Liver (tissue), 9 donors: ENCODE data around the gene SLC1A2. TPM values are rescaled to one million over a fixed set of nuclear protein-coding genes. Genes with fewer than 3 reads are reported as not detected.

Source experiments
- DNase-seq: peaks from one replicate; pipeline ENCODE4 v3.0.0-alpha.2; 2017; ENCODE audit warnings: low spot score
- H3K27ac ChIP-seq, 2 donors: one replicate each; pipeline ENCODE4 v1.7.0; 2013; ENCODE audit warnings: inconsistent platforms in 2 of 2, low read length in 2 of 2, control low read depth in 1 of 2, low read depth in 1 of 2, mild to moderate bottlenecking in 1 of 2
- H3K27me3 ChIP-seq, 4 donors: one replicate each; pipeline versions ENCODE4 v1.6.1 to v1.7.0; 2013; ENCODE audit warnings: low read length in 3 of 4, inconsistent platforms in 1 of 4, mild to moderate bottlenecking in 1 of 4, moderate library complexity in 1 of 4; ENCODE audit not compliant: control insufficient read depth in 4 of 4, insufficient read depth in 4 of 4
- H3K36me3 ChIP-seq, 4 donors: one replicate each; pipeline versions ENCODE4 v1.6.1 to v1.7.0; 2013; ENCODE audit warnings: low read length in 3 of 4, mild to moderate bottlenecking in 3 of 4, low read depth in 1 of 4, moderate library complexity in 1 of 4; ENCODE audit not compliant: control insufficient read depth in 4 of 4, insufficient read depth in 3 of 4
- H3K4me1 ChIP-seq, 4 donors: one replicate each; pipeline versions ENCODE4 v1.6.1 to v1.7.0; 2013; ENCODE audit warnings: low read length in 3 of 4, mild to moderate bottlenecking in 3 of 4, moderate library complexity in 1 of 4; ENCODE audit not compliant: control insufficient read depth in 4 of 4, insufficient read depth in 4 of 4
- H3K4me3 ChIP-seq, 3 donors: one replicate each; pipeline versions ENCODE4 v1.6.1 to v1.7.0; 2013; ENCODE audit warnings: low read length in 3 of 3, control low read depth in 1 of 3, low read depth in 1 of 3, mild to moderate bottlenecking in 1 of 3
- H3K9ac ChIP-seq, 2 donors: one replicate each; pipeline ENCODE4 v1.7.0; 2013; ENCODE audit warnings: low read length in 2 of 2, mild to moderate bottlenecking in 2 of 2, moderate library complexity in 2 of 2, control low read depth in 1 of 2, low read depth in 1 of 2
- H3K9me3 ChIP-seq, 4 donors: one replicate each; pipeline versions ENCODE4 v1.6.1 to v1.7.0; 2013; ENCODE audit warnings: low read length in 3 of 4; ENCODE audit not compliant: control insufficient read depth in 4 of 4
- EGR1 ChIP-seq, 2 donors: IDR thresholded peaks; 2 replicates each; pipeline ENCODE4 v1.6.1; 2016 to 2018; ENCODE audit warnings: antibody characterized with exemption in 2 of 2, low read depth in 2 of 2
- FOXA1 ChIP-seq: IDR thresholded peaks from 2 replicates; pipeline ENCODE4 v1.6.1; 2016; ENCODE audit warnings: antibody characterized with exemption
- FOXA2 ChIP-seq: IDR thresholded peaks from 2 replicates; pipeline ENCODE4 v1.6.1; 2016; ENCODE audit warnings: antibody characterized with exemption
- GABPA ChIP-seq, 2 donors: IDR thresholded peaks in 1 of 2; conservative IDR thresholded peaks in 1 of 2; 2 replicates each; pipeline ENCODE4 v1.6.1; 2016; ENCODE audit warnings: antibody characterized with exemption in 2 of 2, mild to moderate bottlenecking in 1 of 2, moderate library complexity in 1 of 2
- HNF4A ChIP-seq, 2 donors: conservative IDR thresholded peaks; 2 replicates each; pipeline ENCODE4 v1.6.1; 2016; ENCODE audit warnings: antibody characterized with exemption in 2 of 2, mild to moderate bottlenecking in 2 of 2
- HNF4G ChIP-seq: IDR thresholded peaks from 2 replicates; pipeline ENCODE4 v1.6.1; 2016; ENCODE audit warnings: antibody characterized with exemption
- JUND ChIP-seq, 2 donors: IDR thresholded peaks; 2 replicates each; pipeline ENCODE4 v1.6.1; 2016; ENCODE audit warnings: antibody characterized with exemption in 2 of 2
- NR2F2 ChIP-seq: IDR thresholded peaks from 2 replicates; pipeline ENCODE4 v1.6.1; 2016; ENCODE audit warnings: antibody characterized with exemption
- RAD21 ChIP-seq, 2 donors: IDR thresholded peaks; 2 replicates each; pipeline ENCODE4 v1.6.1; 2016; ENCODE audit warnings: antibody characterized with exemption in 2 of 2, mild to moderate bottlenecking in 2 of 2
- REST ChIP-seq: IDR thresholded peaks from 2 replicates; pipeline ENCODE4 v1.6.1; 2016; ENCODE audit warnings: antibody characterized with exemption, mild to moderate bottlenecking
- RXRA ChIP-seq, 2 donors: IDR thresholded peaks; 2 replicates each; pipeline ENCODE4 v1.6.1; 2017 to 2018; ENCODE audit warnings: antibody characterized with exemption in 2 of 2, mild to moderate bottlenecking in 1 of 2
- SP1 ChIP-seq: IDR thresholded peaks from 2 replicates; pipeline ENCODE4 v1.6.1; 2018; ENCODE audit warnings: antibody characterized with exemption, mild to moderate bottlenecking
- TAF1 ChIP-seq: conservative IDR thresholded peaks from 2 replicates; pipeline ENCODE4 v1.6.1; 2016; ENCODE audit warnings: antibody characterized with exemption, mild to moderate bottlenecking
- YY1 ChIP-seq: IDR thresholded peaks from 2 replicates; pipeline ENCODE4 v1.6.1; 2016; ENCODE audit warnings: antibody characterized with exemption, mild to moderate bottlenecking
- WGBS: extraction: QIAGEN DNeasy Blood & Tissue Kit; methylation state at CpG from one replicate; pipeline ENCODE4 v1.1.7; 2013; 5-methylcytosine and 5-hydroxymethylcytosine counted together
- polyA plus RNA-seq, 2 donors: library from polyadenylated mRNA; stranded (reverse) in 1 of 2; unstranded in 1 of 2; fragments of 200-250 nt in 1 of 2; fragments of >200 nt in 1 of 2; fragmentation: Nextera tagmentation in 1 of 2; extraction: Ambion mirVana in 1 of 2; gene quantifications; one replicate each; pipeline versions ENCODE4 v1.2.1 to v1.2.3, GENCODE V29; 2013 to 2015
- total RNA-seq, 2 donors: library from RNA; depleted of rRNA; stranded (reverse); fragments of >200 nt; gene quantifications; one replicate each; pipeline ENCODE4 v1.2.3, GENCODE V29; 2014
- TF ChIP-seq, protein P1 (sequence below): IDR thresholded peaks from 2 replicates; pipeline ENCODE4 v1.6.1; 2016; ENCODE audit warnings: antibody characterized with exemption
- TF ChIP-seq, protein P2 (sequence below): IDR thresholded peaks from 2 replicates; pipeline ENCODE4 v1.6.1; 2016; ENCODE audit warnings: antibody characterized with exemption
- TF ChIP-seq, protein P3 (sequence below): fragments of 150-350 bp; IDR thresholded peaks from 2 replicates; pipeline ENCODE4 v1.5.1; 2017; ENCODE audit warnings: improper control_type of control experiment, low read depth, low read length; ENCODE audit not compliant: missing input control
- TF ChIP-seq, protein P4 (sequence below): IDR thresholded peaks from 2 replicates; pipeline ENCODE4 v1.6.1; 2016; ENCODE audit warnings: antibody characterized with exemption
- donor health status: healthy.
- donor health status: healthy.
- donor health status: healthy.
- donor health status: healthy.
- donor health status: healthy.

Gene SLC1A2
- total and polyA plus RNA-seq, 4 donors = 6.4 to 19.5 (median 13.5) TPM

GRCh38 chr11:35373284-35373933 lies 45.9 kb downstream of the SLC1A2 start (continued):
- TF ChIP-seq RXRA (IDR thresholded peaks at IDR 0.05) (peak; percentile 63 to 76), GABPA (IDR thresholded peaks at IDR 0.05 in 1 of 2, conservative IDR thresholded peaks at IDR 0.05 in 1 of 2) (no peak), TAF1 (no peak)
- TF ChIP-seq, protein P1, sequence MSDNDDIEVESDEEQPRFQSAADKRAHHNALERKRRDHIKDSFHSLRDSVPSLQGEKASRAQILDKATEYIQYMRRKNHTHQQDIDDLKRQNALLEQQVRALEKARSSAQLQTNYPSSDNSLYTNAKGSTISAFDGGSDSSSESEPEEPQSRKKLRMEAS = peak; percentile 57

DNA sequence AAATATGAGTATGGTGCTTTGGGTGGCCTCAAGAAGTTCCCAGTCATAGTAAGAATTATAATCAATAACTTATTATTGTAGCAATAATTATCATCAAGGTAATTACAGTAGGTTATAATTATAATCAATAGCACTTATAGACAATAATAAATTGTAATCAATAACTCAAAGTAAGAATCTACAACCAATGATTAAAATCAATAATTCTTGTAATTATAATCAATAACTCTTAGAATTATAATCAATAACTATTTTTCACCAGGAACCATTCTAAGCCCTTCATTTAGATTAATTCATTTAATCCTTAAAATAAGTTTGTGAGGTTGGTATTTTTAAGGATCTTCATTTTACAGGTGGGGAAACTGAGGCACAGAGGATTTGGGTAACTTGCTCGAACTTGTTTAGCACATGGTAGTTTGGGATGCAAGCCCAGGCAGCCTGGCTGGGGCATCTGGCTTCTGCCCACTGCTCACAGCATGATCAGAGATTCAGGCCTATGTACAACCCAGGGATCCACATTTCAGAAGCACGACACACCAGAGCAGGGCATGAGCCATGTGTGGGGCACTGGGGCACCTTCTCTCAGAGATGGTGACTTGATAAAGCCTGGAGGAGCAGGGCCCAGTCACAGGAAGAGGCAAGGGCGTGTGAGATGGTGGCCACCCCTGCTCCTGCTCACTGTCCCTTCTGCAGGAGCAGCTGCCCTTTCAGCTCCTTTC lies 46.6 kb downstream of the SLC1A2 start:
- Histone ChIP-seq H3K9me3 (no peaks in the 10 kb centered on the region), H3K4me1 (peaks cover 0 to 8% (median 2%) of the 10 kb centered on the region in 4 donors), H3K4me3 (no peak overlapping the region), H3K9ac (no peak overlapping the region), H3K27me3 (no peaks in the 10 kb centered on the region), H3K36me3 (no peaks in the 10 kb centered on the region), H3K27ac (no peak overlapping the region)
- no peak for DNase-seq
- WGBS = 93% methylated on average over 3 of the region's 3 CpGs
- TF ChIP-seq RXRA (IDR thresholded peaks at IDR 0.05) (no peak), HNF4A (conservative IDR thresholded peaks at IDR 0.05) (no peak), JUND (IDR thresholded peaks at IDR 0.05) (no peak), SP1 (no peak), HNF4G (no peak), RAD21 (IDR thresholded peaks at IDR 0.05) (no peak), GABPA (IDR thresholded peaks at IDR 0.05 in 1 of 2, conservative IDR thresholded peaks at IDR 0.05 in 1 of 2) (no peak), NR2F2 (no peak), TAF1 (no peak), FOXA2 (no peak), EGR1 (IDR thresholded peaks at IDR 0.05; ENCODE audit: low read depth in 2 of 2) (no peak), FOXA1 (no peak), YY1 (no peak), REST (no peak)
- TF ChIP-seq, protein P2, sequence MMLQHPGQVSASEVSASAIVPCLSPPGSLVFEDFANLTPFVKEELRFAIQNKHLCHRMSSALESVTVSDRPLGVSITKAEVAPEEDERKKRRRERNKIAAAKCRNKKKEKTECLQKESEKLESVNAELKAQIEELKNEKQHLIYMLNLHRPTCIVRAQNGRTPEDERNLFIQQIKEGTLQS = no peak
- TF ChIP-seq, protein P3, sequence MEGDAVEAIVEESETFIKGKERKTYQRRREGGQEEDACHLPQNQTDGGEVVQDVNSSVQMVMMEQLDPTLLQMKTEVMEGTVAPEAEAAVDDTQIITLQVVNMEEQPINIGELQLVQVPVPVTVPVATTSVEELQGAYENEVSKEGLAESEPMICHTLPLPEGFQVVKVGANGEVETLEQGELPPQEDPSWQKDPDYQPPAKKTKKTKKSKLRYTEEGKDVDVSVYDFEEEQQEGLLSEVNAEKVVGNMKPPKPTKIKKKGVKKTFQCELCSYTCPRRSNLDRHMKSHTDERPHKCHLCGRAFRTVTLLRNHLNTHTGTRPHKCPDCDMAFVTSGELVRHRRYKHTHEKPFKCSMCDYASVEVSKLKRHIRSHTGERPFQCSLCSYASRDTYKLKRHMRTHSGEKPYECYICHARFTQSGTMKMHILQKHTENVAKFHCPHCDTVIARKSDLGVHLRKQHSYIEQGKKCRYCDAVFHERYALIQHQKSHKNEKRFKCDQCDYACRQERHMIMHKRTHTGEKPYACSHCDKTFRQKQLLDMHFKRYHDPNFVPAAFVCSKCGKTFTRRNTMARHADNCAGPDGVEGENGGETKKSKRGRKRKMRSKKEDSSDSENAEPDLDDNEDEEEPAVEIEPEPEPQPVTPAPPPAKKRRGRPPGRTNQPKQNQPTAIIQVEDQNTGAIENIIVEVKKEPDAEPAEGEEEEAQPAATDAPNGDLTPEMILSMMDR = no peak
- TF ChIP-seq, protein P4, sequence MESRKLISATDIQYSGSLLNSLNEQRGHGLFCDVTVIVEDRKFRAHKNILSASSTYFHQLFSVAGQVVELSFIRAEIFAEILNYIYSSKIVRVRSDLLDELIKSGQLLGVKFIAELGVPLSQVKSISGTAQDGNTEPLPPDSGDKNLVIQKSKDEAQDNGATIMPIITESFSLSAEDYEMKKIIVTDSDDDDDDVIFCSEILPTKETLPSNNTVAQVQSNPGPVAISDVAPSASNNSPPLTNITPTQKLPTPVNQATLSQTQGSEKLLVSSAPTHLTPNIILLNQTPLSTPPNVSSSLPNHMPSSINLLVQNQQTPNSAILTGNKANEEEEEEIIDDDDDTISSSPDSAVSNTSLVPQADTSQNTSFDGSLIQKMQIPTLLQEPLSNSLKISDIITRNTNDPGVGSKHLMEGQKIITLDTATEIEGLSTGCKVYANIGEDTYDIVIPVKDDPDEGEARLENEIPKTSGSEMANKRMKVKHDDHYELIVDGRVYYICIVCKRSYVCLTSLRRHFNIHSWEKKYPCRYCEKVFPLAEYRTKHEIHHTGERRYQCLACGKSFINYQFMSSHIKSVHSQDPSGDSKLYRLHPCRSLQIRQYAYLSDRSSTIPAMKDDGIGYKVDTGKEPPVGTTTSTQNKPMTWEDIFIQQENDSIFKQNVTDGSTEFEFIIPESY = no peak
- TF ChIP-seq, protein P1 = no peak
